Tibial artery (tissue), 4 donors: ENCODE measurements around the gene HTR4.

Experiments used
- DNase-seq, 2 donors: peaks; one replicate each; pipeline ENCODE4 v3.0.0-alpha.2; 2019
- H3K27ac ChIP-seq, 2 donors: fragments of 200-600 bp; sonication (generic) in 1 of 2; 1 replicate in 1 of 2; 2 replicates in 1 of 2; pipeline ENCODE4 v1.5.1; 2018 to 2019; ENCODE audit warnings: mild to moderate bottlenecking in 1 of 2
- H3K27me3 ChIP-seq, 2 donors: fragments of 200-600 bp; sonication (generic) in 1 of 2; one replicate each; pipeline versions ENCODE4 v1.5.1 to v1.6.0; 2016 to 2019
- H3K36me3 ChIP-seq, 3 donors: fragments of 200-600 bp; sonication (generic) in 2 of 3; one replicate each; pipeline ENCODE4 v1.5.1; 2016 to 2019; ENCODE audit warnings: mild to moderate bottlenecking in 2 of 3
- H3K4me1 ChIP-seq, 4 donors: fragments of 200-600 bp; sonication (generic) in 2 of 4; 1 replicate in 3 of 4; 2 replicates in 1 of 4; pipeline ENCODE4 v1.5.1; 2016 to 2019
- H3K4me3 ChIP-seq, 2 donors: fragments of 200-600 bp; sonication (generic) in 1 of 2; 1 replicate in 1 of 2; 2 replicates in 1 of 2; pipeline ENCODE4 v1.5.1; 2018 to 2019; ENCODE audit warnings: mild to moderate bottlenecking in 2 of 2
- H3K9me3 ChIP-seq, 3 donors: fragments of 200-600 bp; sonication (generic) in 1 of 3; one replicate each; pipeline ENCODE4 v1.5.1; 2016 to 2019
- CTCF ChIP-seq, 2 experiments: fragments of 200-600 bp in 1 of 2; fragments of 450-650 bp in 1 of 2; IDR thresholded peaks; one replicate each; pipeline ENCODE4 v1.5.1; 2017 to 2019; ENCODE audit warnings: antibody characterized with exemption in 2 of 2, mild to moderate bottlenecking in 1 of 2, moderate library complexity in 1 of 2
- intact Hi-C: fragments of 100-400 bp; cut with DNase I; formaldehyde crosslinking; loops from one replicate; pipeline ENCODE4 v1.15.0; 2023; ENCODE audit warnings: low total_unique reads

HTR4 gene

GRCh38 chr5:148696187-148697036 lies 42.1 kb upstream of the HTR4 start:
- Histone ChIP-seq H3K36me3 (no peaks in the 10 kb centered on the region), H3K27me3 (no peaks in the 10 kb centered on the region), H3K4me1 (peaks cover 0 to 6% (median 3%) of the 10 kb centered on the region in 4 donors), H3K9me3 (no peaks in the 10 kb centered on the region), H3K4me3 (no peak overlapping the region), H3K27ac (peak overlapping the region; percentile 40 to 60)
- TF ChIP-seq CTCF (IDR thresholded peaks at IDR 0.05) = no peak
- DNase-seq = no peak
- intact Hi-C loops = no loop called here

- H3K27me3 ChIP-seq = no peaks in the 10 kb centered on the region
- peaks cover 0 to 11% (median 0%) of the 10 kb centered on the region in 3 donors for H3K9me3 ChIP-seq
- intact Hi-C loops = no loop called here
- H3K4me1 ChIP-seq = peaks cover 0 to 1% (median under 1%) of the 10 kb centered on the region in 4 donors
- no peaks in the 10 kb centered on the region for H3K36me3 ChIP-seq
- no peak for TF ChIP-seq CTCF (IDR thresholded peaks at IDR 0.05)
- no peak overlapping the region for H3K27ac ChIP-seq
- H3K4me3 ChIP-seq = no peak overlapping the region
- no peak for DNase-seq
Measured at GRCh38 chr5:148690945-148691344, 36.6 kb upstream of the HTR4 start.

DNA sequence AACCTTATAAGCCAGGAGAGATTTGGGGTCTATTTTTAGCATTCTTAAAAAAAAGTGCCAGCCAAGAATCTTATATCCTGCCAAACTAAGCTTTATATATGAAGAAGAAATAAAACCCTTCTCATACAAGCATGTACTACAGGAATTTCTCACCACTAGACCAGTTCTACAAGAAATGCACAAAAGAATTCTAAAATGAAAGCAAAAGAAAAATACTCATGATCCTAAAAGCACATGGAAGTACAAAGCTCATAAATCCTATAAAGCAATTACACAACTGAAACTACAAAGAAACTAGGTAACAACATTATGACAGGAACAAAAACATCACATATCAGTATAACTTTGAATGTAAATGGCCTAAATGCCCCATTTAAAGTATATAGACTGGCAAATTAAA lies 34.5 kb upstream of the HTR4 start:
- DNase-seq = no peak
- Histone ChIP-seq H3K4me3 (no peak overlapping the region), H3K4me1 (peaks cover 0 to 6% (median 2%) of the 10 kb centered on the region in 4 donors), H3K9me3 (peaks cover 0 to 11% (median 0%) of the 10 kb centered on the region in 3 donors), H3K27ac (no peak overlapping the region), H3K36me3 (no peaks in the 10 kb centered on the region), H3K27me3 (no peaks in the 10 kb centered on the region)
- intact Hi-C loops = no loop called here
- TF ChIP-seq CTCF (IDR thresholded peaks at IDR 0.05) = no peak

DNA sequence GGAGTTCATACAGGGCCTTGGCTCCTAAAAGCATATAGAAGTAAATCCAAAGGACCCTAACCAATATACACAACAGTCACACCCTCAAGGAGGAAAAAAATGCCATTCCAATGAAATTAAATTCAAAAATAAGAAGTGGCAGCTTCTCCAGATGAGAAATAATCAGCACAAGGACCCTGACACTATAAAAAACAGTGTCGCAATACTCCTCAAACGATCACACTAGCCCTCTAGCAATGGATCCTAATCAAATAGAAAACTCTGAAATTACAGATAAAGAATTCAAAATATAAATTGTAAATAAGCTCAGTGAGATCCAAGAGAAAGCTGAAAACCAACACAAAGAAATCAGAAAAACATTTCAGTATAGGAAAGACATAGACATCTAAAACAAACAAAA lies 33.5 kb upstream of the HTR4 start:
- H3K9me3 ChIP-seq = peaks cover 0 to 11% (median 0%) of the 10 kb centered on the region in 3 donors
- H3K27ac ChIP-seq = no peak overlapping the region
- DNase-seq = no peak
- no peaks in the 10 kb centered on the region for H3K27me3 ChIP-seq
- no peak overlapping the region for H3K4me3 ChIP-seq
- intact Hi-C loops = no loop called here
- no peaks in the 10 kb centered on the region for H3K36me3 ChIP-seq
- TF ChIP-seq CTCF (IDR thresholded peaks at IDR 0.05) = no peak
- peaks cover 0 to 6% (median 2%) of the 10 kb centered on the region in 4 donors for H3K4me1 ChIP-seq

GRCh38 chr5:148687427-148687826 lies 33.1 kb upstream of the HTR4 start:
- Histone ChIP-seq H3K4me1 (peaks cover 0 to 6% (median 2%) of the 10 kb centered on the region in 4 donors), H3K27ac (no peak overlapping the region), H3K9me3 (peaks cover 0 to 11% (median 0%) of the 10 kb centered on the region in 3 donors), H3K4me3 (no peak overlapping the region), H3K36me3 (no peaks in the 10 kb centered on the region), H3K27me3 (no peaks in the 10 kb centered on the region)
- intact Hi-C loops = no loop called here
- no peak for TF ChIP-seq CTCF (IDR thresholded peaks at IDR 0.05)
- no peak for DNase-seq
